ENCODE measurements around the gene CBFB. TPM values are rescaled to one million over a fixed set of nuclear protein-coding genes. Genes with fewer than 3 reads are reported as not detected.

Gene CBFB
- total and polyA plus RNA-seq, 9 of the 15 experiments (the other 6 are each of a cell fraction or from before 2014, with no cell fraction given): 22.0 to 112 (median 66.5) TPM

DNA sequence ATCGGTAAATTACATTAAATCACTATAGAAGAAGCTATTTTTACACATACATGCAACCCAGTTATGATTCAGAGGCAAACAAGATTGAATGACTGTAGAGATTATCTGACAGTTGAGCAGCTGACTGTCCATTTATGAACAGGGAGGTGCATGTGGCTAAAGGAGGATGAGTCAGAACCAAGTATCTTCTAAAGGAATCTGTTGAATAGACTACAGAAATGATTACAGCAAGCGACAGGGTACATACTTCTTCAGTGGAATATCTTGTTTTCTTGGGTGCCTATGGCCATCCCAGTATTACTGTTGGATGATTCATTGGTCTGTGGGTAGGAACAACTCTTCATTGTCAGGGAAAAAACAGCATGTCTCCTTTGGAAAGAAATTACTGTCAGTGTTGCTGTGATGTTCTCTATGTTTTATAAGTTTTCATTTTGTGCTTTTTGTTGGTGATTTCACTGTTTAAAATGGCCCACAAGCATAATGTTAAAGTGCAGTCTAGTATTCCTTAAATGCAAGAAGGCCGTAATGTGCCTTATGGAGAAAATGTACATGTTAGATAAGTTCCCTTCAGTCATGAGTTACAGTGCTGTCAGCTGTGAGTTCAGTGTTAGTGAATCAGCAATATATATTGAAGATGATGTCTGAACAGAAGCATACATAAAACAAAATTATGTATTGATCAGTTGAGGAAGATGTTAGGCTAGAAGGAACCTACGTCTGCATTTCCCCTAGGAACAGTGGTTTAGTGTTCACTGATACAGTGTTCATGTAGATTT, 27.0 kb downstream of the CBFB start (continued):
- TF ChIP-seq IRF9 (tag; IDR thresholded peaks at IDR 0.05) (no peak), THRA (IDR thresholded peaks at IDR 0.05) (no peak), CHD2 (IDR thresholded peaks at IDR 0.05; ENCODE audit: low read depth, low read length) (no peak), STAT5B (CRISPR knock-in tag; IDR thresholded peaks at IDR 0.05) (no peak), ZNF277 (CRISPR knock-in tag; IDR thresholded peaks at IDR 0.05; ENCODE audit: borderline replicate concordance) (no peak), NFIC (IDR thresholded peaks at IDR 0.05) (no peak), ZNF551 (CRISPR knock-in tag; IDR thresholded peaks at IDR 0.05) (no peak), NONO (IDR thresholded peaks at IDR 0.05; ENCODE audit: low read depth in 2 of 2, low read length in 1 of 2) (no peak), ZNF224 (CRISPR knock-in tag; IDR thresholded peaks at IDR 0.05) (no peak), ZNF143 (CRISPR knock-in tag; IDR thresholded peaks at IDR 0.05) (no peak), ZNF398 (CRISPR knock-in tag; IDR thresholded peaks at IDR 0.05) (no peak), SPI1 (IDR thresholded peaks at IDR 0.05; ENCODE audit: borderline replicate concordance, low read depth, low read length) (no peak), ZNF780A (CRISPR knock-in tag; IDR thresholded peaks at IDR 0.05) (no peak), U2AF2 (optimal IDR thresholded peaks at IDR 0.05; ENCODE audit: low read depth, low read length) (no peak), ZNF282 (CRISPR knock-in tag; IDR thresholded peaks at IDR 0.05) (no peak), ZSCAN29 (IDR thresholded peaks at IDR 0.05) (no peak)
- TF ChIP-seq, protein P1, sequence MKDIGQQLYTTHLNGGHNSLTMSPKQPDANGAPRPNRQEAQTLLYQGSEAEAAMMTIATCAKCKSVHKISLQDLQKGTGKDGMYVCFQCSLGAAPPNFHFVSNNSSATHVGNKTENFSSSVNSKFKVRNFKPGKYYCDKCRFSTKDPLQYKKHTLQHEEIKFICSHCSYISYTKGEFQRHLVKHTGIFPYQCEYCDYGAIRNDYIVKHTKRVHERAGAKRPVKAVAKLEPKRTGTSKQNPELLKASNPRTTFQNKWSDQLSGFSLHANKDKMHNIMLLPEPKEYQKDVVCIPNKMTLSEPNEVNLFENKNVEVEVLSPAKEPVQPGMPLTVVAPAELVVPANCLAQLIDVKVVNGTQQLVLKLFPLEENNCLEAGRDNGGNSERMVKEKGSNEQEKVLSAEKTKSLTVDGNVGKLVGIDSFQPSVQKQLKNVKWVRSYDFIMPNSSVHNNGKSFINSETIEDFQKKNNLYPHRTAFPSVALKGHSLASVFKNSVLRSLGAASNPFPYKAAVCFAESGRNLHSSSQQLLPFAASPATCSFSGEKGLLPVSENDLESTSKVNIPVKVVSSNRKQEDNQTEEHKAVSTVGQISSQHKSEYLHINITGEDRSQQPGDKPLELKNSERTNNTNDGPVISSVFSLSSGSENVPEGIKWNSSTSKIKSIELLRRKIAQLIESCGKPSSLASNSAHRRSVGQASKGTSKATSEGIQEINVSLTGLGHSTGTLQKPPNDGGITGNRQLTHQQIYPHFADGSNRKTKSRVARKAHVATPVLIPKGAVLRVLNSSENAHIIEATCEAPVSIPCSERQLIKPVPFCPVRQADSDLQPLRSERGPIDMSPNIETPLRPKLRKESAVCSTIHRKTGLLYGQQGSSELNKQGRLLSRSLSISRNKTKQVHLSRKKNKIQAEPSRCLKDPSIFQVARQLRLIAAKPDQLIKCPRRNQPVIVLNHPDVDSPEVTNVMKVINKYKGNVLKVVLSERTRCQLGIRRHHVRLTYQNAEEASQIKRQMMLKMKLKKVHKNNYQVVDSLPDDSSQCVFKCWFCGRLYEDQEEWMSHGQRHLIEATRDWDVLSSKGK (CRISPR knock-in tag; IDR thresholded peaks at IDR 0.05): no peak
- TF ChIP-seq, protein P2, sequence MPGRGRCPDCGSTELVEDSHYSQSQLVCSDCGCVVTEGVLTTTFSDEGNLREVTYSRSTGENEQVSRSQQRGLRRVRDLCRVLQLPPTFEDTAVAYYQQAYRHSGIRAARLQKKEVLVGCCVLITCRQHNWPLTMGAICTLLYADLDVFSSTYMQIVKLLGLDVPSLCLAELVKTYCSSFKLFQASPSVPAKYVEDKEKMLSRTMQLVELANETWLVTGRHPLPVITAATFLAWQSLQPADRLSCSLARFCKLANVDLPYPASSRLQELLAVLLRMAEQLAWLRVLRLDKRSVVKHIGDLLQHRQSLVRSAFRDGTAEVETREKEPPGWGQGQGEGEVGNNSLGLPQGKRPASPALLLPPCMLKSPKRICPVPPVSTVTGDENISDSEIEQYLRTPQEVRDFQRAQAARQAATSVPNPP (IDR thresholded peaks at IDR 0.05; ENCODE audit: borderline replicate concordance, insufficient read depth, insufficient read length): no peak
